Stimulated activated CD4-positive, alpha-beta T cell treated with anti-CD3 and anti-CD28 coated beads, Interleukin-4, amount 100 ng/mL, for 48 hours (primary cell): Measurements from ENCODE around the gene RBMS1.
A peak's percentile ranks its signal among the peaks of the same experiment; 100 is the strongest.
"Not testable (repeated sequence)": the region's sequence is repeated elsewhere in the genome, so short reads cannot be mapped to it uniquely, and the experiment has no call there.

Source experiments
- DNase-seq, 2 donors: peaks; one replicate each; pipeline ENCODE4 v3.0.0-alpha.2; 2020; ENCODE audit warnings: low read depth in 2 of 2

The RBMS1 gene

DNA sequence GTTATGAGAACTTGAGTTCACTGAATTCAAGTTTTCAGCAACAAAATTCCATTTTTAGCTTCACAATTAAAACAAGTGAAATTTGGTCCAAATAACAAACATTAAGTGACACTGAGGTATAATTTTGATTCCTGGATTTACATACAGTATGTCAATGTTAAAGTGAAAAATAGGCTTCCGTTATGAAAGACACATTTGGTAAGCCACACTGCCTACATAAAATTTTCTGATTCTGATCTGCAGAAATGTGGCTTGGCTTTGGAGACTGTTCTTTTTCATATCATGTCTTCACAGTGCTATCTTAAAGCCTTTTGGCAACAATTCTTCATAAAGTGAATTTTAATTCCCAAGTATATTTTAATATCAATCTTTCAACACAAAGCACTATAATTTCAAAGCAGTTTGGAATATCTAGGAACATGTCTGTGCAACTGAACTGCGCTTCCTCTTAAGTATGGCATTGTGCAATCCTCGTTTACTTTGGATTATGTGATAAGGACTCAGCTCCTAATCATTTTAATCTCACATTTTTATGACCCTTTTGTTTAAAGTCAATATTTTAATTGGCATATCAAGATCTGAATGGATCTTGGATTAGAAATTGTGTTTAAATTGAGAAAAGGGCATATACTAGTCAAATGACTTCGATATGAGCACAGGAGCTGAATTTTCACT, 60.0 kb downstream of the RBMS1 start:
- no peak for DNase-seq

DNA sequence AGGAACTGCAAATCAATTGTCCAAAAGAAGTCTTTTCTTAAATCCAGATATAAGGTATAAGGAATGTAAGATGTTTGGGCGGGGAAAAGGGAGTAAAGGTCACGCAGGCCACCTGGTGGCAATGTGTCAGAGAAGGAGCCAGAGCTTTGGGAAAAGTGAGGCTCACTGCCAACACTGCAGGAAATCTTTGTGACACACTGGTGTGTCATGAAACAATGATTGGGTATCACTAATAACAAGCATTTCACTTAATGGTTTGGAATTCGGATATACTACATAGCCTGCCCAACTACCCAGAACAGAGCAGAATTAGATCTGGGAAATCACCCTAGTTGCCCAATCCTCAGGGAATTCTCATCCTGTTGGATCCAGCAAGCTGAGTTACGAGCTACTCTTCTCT, 61.0 kb downstream of the RBMS1 start:
- no peak for DNase-seq

DNA sequence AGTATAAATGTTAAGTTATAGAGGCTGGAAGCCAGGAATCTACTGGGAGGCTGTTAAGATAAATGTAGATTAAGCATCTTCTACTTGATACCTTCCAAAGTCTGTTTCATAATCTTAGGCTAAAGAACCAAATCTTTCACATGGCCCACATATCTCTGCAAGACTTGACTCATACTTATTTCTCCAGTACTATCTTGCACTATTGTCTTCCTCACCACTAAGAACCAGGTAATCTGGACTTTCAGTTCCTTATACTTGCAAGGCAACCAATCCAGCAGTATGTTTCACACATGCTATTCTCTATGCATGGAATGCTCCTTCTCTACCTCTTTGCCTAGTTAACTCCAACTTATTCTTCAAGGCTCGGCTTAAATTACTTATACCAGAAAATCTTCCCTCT, 62.2 kb downstream of the RBMS1 start:
- no peak for DNase-seq

DNA sequence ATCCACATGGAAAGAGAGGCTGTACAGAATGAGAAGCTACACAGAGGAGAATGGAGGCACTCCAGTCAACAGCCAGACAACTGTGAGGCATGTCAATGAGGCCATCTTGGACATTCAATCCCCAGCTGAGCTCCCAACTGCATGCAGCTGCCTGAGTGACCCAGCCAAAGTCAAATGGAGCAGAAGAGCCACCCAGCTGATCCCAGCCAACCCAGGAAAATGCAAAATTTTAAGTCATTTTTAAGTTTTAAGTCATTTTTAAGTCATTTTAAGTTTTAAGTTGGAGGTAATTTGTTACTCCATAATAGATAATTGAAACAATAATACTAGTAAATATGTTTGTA, 63.6 kb downstream of the RBMS1 start:
- DNase-seq = no peak

DNA sequence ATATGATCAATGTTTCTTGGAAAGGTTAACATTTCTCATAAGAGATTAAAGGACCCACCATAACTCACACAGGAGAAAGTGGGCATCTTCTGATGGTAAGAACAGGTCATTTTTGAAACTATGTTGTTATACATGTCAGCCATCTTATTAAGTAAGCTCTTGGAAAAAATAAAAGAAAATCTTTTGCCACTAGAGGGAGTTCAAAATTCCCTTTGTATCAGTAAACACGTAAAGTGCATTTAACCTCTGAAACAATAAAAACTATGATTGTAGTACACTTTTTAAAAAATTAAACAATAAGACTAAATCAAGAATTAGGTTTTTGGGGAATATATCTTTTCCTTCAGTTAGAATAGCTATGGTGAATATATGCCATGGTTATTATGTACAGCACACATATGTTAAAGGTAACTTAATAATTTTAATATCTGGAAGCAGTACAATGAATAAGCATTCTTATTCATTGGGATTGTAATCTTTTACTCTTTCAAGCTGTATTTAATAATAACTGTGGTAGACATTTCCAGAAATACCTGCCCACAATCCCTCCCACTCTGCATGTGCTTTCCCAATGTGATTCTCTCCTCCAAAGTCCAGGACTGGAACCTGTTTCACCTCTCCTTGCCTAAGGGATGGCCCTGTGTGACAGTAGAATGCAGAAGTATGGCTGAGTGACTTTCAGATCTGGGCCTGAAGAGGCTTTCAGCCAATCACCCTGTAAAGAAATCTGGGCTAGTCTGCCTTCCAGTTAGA, 64.2 kb downstream of the RBMS1 start:
- DNase-seq = no peak

DNA sequence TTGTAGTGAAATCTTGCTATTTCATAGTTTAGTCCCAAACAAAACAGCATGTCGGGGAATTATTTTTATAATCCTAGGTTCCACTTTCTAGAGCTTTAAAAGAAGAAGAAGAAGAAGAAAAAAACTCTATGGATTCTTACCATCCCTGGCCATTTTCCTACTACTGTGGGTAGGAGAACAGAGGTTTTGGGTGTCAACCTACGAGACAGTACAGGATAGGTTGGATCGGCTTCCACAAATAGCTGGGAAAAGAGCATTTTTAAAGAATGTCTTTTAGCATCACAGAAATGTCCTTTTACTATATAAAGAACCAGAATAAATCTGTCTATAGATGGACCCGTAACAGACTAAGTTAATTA, 65.2 kb downstream of the RBMS1 start:
- no peak for DNase-seq

DNA sequence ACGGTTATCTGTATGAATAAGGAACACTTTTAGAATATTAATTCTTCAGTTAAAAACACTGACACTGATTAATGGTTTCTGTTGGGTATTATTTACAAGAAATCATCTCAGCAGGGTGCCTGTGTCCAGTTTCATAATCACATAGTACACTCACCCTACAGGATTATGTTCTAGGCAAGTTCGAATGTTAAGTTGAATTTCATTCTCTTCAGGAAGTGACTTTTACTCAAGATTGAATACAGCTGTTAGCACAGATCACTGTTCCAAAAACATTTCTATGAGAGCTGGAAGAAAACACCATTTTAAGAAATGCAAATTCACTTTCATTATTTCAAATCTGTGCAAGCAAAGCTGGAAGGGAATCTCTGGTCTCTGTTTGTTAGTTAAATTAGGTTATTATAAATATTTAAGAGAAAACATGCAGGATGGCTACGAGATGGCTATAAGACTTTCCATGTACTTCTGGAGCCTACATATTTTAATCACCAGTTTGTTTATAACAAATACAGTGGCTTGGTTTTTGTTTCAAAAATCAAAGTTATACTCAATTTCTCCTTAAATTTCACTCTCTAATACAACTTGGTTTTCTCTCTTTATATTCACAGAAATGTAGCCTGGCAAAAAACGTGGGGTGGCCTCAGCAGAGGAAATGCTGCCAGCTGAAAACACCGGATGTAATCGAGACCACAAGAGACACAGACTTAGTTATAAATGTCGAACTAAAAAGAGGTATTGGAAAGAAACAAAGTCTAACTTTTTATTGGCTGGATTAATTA, 65.8 kb downstream of the RBMS1 start:
- DNase-seq = no peak

DNA sequence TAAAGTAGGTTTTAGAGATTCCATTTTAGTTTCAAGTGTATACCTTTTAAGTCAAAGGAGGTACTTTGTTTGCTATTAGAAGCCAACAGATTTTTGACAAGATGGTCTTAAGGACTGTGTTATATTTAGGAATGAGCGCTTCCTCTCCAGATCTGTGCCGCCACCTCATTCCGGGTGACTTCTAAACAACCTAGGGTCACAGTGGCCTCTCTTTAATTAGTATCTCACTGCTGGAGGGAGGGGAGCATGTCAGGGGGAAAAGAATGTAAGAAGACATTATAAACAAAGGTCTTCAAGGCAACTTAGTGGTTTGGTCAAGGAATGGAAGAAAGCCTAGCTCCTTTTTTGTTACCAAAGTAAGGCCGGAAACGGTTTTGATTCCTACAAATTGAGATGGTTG, 67.0 kb downstream of the RBMS1 start:
- no peak for DNase-seq

DNA sequence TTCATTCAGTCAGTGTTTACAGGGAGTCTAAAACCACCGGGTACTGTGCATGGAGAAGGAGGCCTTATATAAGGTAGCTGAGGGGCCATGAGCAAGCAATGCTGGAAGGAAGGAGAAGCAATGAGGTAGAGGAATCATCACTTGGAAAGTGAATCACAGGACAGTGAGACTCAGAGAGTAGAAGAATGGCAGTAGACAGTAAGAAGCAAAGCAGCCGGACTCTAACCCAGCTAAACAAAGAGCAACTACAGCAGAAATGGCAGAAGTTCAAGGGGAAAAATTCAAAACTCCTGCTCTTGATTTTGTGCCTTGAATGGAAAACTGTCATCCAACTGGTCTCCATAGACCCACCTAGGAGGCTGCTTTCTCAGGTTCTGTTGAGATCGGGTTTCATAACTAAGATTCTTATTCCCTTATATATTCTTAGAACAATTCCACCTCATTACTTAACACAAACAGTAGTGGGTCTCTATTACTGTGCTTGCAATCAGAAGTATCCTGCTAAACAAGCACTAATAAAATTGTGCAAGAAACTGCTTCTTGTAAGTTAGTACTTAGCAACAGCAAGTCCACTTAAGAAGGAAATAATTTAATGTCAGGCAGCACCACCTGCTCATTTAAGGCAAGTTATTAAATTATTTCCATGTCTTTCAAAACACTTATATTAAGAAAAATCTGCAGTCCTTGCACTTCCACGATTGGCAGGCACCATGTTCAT, 68.0 kb downstream of the RBMS1 start:
- DNase-seq = no peak

DNA sequence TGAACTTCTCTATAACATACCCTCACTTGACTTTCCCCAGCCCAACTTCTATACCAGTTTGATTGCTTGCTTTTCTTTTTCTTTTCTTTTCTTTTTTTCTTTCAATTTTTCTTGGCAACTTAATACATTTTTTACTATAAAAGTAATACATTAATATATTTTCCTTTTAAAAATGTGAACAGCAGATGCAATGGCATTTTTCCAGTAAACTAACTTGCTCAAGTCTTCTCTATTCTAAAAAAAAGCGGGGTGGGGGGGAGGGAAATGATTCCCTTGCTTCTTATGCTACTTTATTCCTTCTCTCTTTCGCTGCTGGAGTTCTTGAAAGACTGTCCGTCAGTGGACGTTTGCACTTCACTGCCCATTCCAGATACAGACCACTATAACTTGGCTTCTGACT, 70.5 kb downstream of the RBMS1 start:
- DNase-seq = no peak

DNA sequence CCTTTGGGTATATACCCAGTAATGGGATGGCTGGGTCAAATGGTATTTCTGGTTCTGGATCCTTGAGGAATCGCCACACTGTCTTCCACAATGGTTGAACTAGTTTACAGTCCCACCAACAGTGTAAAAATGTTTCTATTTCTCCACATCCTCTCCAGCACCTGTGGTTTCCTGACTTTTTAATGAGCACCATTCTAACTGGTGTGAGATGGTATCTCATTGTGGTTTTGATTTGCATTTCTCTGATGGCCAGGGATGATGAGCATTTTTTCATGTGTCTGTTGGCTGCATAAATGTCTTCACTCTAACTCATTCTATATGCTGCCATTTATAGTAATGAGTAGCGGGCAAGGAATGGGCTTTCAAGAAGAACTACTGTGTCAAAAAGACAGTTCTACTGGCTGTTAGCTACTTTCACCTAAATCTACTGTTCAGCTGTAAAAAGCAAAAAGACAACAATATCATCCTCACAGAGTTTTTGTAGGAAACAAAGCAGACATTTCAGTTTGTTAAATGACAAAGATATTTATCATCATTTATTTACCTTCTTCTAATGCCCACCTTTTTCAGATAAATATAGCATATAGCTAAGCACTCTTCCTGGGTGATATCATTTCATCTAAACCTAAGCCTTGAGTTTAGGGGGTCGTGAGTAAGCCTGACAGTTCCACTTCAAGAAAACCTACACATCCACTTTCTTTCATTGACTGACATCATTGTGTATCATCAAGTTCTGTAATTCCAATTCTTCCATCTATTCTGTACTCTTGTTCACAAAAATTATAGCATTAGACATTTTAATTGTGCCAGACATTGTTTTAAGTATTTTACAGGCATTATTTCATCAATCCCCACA, 71.7 kb downstream of the RBMS1 start:
- DNase-seq = not testable (repeated sequence)

DNA sequence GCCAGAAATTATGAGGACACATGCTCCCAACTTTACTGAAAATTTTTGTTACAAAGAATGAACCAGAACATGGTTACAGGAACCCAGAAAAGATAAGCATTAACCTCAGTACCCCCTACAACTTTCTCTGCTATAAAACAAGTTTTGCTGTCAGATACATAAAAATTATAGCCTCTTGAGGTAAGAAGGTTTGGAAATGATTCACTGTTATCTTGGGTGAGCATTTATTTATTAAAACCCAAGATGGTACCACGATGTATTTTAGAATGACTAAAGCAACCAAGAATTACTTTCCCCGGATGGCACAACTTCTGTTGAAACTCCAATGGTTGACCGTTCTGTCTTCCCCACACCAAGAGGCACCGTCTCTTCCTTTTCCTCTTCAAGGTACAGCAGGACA, 72.9 kb downstream of the RBMS1 start:
- no peak for DNase-seq

DNA sequence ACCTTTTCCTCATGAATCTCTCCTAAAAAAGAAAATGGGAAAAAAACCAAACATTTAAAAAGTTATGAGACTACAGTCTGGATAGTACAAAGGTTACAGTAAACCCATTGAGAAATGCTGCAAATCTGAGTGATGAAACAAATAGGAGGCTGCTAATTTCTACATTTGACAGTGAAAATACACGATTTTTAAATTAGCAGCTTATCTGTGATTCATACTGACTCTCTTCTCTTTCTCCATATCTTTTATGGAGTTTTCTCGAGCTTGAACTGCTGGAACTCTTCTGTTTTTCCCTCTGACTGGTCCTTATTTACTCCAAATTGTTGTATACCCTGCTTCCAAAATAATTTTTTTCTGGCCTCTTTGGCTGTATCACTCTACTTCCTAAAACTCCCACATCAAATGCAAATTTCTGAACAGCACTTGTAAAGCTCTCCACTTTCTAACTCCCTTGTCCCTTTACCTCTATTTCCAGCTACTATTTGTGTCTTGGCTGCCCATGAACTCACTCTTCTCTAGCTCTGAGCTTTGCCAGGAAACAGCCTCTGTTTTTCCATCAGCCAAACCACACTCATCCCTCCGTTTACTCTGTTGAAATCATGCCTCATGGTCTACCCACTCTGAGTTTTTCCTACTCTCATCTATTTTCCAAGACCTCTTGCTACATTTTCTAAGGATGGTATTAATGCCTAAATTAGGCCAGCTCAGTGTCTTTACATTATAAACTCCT, 73.7 kb downstream of the RBMS1 start:
- no peak for DNase-seq

DNA sequence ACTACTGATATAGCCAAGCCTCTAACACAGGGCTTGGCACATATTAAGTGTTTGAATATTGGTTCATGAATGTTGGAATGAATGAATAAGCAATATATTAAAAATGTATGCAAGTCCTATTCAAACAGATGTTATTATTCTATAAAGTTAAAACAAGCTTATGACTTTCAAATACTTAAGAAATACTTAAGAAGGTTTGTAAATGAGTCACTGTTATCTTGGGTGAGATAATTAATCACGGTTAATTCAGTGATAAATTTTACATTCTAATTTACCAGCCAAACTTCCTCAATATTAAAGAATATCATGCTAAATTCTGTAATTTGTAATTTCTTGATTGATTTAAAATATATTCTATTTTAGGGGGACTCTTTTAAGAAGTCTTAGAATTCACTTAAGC, 74.8 kb downstream of the RBMS1 start:
- no peak for DNase-seq

DNA sequence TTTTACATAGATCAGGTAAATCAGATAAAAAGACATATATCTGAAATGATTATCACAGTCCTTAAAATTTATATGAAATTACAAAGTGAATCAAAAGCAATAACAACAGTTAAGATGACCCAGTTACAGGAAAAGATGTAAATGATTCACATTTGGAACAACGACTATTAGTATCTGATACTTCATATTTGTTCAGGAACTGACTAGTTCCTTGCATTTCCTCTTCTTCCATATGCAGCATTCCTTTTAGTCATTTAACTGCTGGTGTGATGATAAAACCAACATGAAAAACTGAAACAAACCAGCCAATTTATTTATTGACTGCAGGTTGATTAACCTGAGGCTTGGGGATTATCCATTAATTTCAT, 75.2 kb downstream of the RBMS1 start:
- no peak for DNase-seq

DNA sequence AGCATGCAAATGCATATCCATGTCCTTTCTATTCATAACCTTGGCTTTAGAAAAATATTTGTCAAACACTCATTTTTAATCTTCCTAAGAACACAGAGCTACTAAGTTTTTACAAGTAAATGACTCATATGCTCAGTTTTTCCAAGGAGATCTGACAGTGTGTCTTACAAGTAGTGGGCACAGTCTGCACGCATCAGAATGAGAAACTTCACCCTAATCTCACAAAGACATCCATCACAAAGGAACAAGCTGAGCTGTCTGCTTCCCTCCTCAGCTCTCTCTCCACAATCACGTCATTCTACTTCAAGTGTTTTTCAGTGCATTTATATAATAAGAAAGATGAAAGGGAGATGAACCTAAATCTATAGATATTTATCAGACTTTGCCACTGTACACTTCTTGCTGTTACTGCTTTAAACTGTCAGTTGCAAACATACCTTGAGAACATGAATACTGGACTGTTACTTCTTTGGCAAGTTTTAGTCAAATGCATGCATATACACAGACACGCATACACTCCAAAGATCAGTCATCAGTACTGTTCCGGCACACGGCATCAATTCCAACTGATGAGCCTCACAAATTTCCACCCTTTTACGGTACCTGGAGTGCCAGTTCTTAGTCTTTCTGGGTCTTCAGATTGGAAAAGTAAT, 75.7 kb downstream of the RBMS1 start:
- peak in 1 of 2 donors; percentile 32 for DNase-seq

DNA sequence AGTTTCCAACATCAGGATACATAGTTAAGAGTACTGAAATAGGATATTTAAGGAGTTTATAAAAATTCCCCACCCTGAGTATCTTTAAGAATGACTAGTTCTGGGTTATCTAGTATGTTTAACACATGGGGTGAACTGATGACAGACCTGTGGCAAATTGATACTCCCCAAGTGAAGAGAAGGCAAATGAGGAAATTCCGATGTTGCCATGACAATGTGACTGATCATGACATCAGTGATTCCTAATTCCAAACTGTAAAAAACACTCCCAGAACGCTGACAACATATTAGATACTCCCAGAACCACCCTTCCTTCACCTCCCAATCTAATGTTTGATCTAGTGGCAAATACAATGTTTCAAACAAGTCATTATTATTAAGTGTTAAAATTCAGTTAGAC, 77.6 kb downstream of the RBMS1 start:
- no peak for DNase-seq

DNA sequence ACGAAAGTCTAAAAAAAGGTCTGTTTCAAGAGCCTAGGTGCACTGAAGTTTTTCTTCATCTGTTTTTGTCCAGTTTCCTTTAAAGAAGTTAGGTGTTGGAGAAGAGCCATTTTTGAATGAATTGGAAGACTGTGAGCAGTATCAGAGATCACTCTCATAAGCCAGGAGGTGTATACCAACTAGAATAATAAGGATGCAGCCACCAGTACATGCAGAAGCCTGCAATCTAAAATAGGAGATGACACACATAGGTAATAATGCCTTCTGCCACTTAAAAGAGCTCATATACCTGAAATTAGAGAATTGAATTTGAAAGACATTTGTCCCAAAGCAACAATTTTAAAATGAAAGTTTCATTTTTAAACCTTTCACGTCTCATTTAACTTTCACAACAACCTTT, 81.7 kb downstream of the RBMS1 start:
- no peak for DNase-seq

DNA sequence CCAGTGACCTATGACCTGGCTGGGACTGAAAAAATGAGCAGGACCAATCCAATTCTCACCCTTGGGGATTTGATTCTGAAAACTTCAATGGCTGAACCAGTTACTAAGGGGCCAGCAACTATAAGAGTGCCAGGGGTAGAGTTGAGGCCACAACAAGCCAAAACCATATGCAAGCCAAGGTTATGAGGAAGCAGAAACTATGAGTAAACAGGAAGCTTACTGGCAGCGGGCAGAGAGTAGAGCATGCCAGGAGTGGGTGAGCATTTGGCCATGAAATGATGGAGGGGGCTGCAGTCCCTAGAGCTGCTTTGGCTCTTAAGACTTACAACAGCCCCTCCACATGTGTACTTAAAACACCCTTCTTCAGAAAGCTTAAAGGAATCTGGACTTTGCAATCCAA, 82.4 kb downstream of the RBMS1 start:
- DNase-seq = no peak

DNA sequence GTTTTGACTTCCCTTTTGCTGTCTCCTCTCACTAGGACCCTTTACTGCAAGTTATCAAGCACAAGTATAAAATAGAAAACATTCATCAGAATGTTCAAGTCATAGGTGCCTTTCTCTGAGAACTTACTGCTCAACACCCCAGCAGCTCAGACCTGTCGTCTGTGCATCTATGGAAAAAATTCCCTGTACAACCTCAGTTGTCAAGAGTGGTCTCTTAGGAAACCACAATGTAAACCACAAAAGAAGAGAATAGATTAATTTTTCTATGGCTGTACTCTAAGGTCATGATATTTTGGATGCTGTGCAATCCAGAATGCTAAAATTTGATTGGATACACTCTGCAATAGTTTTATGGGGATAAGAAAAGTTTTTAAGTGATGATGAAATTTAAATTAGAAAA, 84.1 kb downstream of the RBMS1 start:
- no peak for DNase-seq

DNA sequence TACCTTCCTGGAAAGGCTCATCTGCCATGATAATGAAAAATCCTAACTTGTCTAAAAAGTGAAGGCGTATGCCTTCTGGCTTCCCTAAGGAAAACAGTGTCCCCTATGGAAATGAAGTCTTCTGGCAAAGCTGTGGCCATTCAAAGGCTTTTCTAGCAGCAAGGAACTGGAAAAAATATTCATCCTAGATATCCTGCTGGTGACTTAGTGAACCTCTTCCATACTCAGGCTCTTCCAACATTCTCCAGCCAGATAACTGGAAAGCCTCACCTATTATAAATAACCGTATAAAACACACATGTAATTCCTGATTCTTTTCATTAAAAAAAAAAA, 84.7 kb downstream of the RBMS1 start:
- no peak for DNase-seq
